HG02840 (cell line): ENCODE data around the gene ZNF593OS.

ENCODE experiments used
- ATAC-seq: cut with Tn5 transposase; IDR thresholded peaks from one replicate; pipeline ENCODE4 v1.9.1; 2021; ENCODE audit warnings: mild to moderate bottlenecking, moderate library complexity, moderate number of reproducible peaks; ENCODE audit not compliant: unreplicated experiment, low FRiP score

Gene ZNF593OS

DNA sequence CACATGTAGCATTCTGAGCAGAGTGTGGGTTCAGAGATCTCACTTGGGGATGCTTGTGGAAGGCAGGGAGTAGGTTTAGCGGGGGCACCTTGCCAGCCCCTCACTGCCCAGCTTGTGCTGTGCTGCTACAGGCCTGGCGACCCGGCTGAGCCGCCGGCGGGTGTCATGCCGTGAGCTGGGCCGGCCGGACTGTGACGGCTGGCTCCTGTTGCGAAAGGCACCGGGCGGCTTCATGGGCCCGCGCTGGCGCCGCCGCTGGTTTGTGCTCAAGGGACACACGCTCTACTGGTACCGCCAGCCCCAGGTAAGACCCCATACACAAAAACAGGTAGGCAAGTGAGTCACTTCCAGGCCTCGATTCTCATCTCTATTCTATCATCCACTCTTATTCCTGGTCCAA, 13.3 kb upstream of the ZNF593OS start:
- no peak for ATAC-seq

DNA sequence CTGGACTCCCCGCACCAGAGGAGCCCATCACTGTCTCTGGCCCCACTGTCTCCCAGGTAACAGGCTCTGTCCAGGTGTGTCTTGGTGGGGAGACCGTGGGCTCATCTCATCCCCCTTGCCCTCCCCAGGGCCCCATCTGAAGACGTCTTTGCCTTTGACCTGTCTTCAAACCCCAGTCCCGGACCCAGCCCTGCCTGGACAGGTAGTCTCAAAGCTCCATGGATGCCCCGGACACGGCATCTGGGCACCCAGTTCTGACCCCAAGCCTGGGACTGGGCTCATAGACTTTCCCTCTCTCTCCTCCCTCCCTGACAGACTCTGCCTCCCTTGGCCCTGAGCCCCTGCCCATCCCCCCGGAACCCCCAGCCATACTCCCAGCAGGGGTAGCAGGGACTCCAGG, 12.5 kb upstream of the ZNF593OS start:
- no peak for ATAC-seq

DNA sequence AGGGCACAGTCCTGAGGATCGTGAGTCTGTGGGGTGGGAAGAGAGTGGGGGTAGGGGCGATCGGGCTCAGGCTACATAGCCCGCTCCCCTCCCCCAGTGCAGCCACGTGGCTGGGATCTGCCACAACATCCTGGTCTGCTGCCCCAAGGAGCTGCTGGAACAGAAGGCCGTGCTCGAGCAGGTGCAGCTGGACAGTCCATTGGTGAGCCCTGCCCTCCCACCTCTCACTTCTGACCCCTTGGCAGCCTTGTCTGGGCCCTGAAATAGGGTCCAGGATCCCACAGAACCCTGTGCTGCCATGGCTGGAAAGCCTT, 10.7 kb upstream of the ZNF593OS start:
- ATAC-seq = no peak

DNA sequence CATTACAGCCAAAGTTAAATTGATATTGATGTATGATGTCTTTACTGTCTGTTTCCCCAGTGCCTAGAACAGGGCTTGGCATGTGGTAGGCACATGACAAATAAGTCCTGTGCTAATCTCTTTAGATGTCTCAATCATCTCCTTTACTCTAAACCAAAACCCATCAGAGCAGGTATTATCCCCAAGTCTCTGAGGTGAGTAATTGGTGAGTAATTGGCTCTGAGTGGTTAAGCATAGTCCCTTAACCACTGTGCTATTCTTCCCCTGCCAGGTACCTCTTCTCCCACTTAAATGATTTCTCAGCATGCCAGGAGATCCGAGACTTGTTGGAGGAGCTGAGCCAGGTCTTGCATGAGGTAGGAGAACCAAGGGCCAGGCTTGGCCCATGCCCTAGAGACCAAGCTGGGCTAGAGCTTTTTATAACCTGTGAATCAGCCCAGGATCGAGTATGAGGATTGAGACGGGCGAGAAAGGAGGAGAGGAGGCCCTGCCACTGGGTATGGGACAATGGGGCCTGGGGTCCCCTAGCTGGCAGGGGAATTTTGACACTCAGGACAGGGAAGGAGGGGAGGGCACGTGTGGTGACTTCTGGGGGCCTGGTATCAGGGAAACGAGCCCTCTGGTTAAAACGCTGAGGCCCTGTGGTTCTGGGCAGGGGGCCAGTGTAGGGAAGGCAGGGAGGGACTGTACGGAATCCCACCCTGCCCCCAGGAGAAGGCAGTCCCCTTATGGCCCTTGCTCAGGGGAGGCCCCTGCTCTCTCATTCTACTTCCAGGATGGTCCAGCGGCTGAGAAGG, 10.2 kb upstream of the ZNF593OS start:
- ATAC-seq = no peak

DNA sequence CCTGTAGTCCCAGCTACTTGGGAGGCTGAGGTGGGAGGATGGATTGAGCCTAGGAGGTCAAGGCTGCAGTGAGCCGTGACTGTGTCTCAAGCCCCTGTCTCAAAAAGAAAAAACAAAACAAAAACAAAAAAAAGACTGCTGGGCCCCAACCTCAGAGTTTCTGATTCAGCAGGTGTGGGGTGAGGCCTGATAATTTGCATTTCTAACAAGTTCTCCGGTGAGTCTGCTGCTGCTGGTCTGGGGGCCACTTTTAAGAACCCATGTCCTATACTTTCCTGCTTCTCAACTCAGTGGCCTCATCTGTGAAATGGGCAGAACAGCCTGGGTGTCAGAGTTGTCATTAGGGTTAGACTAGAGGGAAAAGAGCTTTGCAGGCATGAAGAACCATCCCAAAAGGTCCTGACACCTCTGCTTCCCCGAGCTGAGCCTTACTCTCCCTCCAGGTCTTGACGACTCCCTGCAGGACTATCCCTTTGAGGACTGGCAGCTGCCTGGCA, 8.4 kb upstream of the ZNF593OS start:
- ATAC-seq = no peak

DNA sequence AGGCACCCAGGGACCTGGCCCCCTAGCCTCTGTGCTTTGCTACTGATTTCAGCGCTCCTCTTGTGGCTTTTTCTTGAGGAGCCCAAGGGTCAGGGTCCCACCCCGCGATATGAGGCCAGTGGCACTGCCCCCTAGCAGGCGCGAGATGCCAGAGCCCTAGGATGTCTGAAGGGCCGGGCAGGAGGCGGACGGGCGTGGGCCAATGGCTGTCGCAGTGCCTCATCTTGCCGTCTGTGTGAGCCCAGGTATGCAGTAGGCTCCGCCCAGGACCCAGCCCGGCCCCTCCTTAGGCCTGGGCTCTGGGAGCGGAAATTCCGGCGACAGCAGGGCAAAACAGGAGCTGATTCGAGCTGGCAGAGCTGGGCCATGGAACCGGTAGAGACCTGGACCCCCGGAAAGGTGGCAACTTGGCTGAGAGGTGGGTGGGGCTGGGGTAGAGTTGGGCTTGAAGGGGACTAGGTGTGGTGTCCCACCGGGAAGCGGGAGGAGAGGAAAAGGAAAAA, 5.6 kb upstream of the ZNF593OS start, which contains the start of gene CNKSR1:
CNKSR1 (plus strand) TSS at position 310 of the 503 bp plus-strand sequence; CDS start at position 367, 57 bp downstream.
- ATAC-seq = no peak

DNA sequence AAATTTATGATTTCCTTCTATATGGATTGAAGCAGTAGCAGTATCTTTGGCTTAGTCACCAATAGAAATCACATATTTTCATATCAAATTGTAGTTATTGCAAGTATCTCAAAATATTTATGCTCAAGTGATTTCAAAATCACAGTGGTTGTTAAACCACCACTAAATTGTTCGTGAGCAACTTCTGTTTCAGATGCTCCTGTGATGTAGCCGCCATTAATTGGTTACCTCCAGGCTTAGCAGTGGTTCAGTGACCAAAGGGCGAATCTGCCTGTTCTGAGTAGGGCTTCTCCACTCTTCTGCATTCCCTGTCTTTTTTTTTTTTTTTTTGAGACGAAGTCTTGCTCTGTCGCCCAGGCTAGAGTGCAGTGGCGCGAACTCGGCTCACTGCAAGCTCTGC, 3.7 kb upstream of the ZNF593OS start:
- ATAC-seq = no peak

DNA sequence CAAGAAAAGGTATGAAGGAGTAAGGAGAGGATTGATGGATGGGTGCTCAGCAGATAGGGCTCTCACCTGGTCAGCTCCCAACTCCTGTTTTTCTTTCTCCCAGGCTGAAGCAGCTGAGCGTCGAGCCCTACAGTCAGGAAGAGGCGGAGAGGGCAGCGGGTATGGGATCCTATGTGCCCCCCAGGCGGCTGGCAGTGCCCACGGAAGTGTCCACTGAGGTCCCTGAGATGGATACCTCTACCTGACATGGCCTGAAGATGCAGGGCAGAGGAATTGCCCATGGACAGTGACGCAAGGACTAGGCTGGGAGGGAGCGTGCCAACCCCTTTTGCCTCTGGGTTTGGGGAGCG, 1.2 kb downstream of the ZNF593OS start:
- no peak for ATAC-seq

DNA sequence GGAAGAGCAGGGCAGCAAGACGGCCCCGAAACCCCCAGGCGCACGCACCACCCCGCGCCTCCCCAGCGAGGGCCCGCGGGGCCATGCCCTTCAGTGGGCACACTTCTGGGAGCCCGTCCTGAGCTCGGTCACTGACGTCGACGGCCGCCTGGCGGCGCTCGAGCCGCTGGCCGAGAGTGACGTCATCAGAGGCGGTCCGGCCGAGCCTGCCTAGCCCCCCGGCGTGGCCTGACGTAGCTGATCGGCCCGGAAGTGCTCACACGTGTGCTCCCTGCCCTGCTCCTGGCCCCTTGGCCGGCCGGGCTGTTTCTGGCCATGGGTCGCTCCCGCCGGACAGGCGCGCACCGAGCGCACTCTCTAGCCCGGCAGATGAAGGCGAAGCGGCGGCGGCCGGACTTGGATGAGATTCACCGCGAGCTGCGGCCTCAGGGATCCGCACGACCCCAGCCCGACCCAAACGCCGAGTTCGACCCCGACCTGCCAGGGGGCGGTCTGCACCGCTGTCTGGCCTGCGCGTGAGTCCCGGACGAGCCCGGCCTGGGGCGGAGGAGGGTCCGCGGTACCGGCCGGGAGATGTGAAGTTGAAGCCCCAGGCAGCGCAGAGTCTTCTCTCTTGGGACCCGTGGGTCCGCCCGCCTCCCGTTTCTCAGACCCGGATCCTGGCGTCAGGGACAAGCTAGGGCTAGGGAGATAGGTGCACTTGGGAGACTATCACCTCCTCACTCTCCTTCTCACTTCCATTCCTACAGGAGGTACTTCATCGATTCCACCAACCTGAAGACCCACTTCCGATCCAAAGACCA, 1.8 kb downstream of the ZNF593OS start, which contains the start of gene ZNF593:
ZNF593 (plus strand) TSS at position 240 of the 803 bp plus-strand sequence; CDS start at position 316, 76 bp downstream.
- ATAC-seq = peak; percentile 78

DNA sequence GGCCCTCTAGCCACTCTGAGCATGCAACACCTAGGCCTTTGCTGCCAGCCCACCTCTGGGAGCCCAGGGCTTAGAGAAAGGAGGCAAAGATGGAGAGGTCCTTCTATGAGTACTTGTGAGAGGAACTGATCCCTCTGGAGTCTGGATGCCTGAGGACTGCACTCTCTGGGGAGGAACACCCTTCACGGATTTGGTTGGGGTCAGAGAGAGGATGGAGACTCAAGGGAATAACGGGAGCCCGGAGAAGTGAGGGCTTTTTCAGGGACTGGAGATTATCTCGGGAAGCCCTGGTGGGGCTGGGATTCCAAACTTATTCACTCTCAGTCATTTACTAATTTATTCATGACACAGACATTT, 2.5 kb downstream of the ZNF593OS start:
- no peak for ATAC-seq

DNA sequence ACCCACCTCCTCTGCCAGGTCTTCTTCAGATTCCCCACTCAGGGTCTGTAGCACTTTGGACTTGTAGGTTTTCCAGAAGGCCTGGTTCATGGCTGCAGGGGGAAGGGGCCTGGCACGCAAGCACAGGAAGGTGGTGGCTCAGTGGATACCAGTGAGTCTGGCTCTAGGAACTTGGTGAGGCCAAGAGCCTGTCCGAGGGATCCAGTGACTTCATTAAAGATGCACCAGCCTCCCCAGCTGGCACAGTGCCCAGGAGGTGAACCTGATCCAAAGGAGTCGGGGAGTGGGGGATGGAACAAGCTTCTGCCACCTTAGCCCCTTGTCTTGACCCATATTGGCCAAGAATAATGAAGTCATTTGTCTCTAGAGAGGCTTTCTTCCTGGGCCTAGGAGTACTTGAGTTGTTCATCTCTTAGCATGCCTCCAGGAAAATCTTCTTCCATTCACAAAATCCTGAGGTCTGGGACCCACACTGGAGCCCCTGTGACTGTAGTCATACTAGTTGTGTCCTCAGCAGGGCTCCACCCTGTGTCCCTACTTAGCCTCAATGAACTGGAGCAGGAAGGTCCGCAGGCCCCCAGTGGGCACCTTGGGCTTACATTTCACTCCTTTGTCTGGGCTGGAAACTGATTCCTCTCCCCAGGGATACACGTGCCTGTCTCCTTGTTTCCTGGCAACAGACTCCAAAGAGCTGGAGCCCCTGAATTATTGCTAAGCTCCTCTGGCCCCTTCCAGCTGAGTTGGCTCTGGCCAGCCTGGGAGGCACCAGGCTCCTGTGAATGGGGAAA, 3.0 kb downstream of the ZNF593OS start, which contains the start of gene C1orf232:
C1orf232 (minus strand) TSS at position 554 of the 788 bp plus-strand sequence; CDS start at position 90, 464 bp downstream.
- no peak for ATAC-seq

DNA sequence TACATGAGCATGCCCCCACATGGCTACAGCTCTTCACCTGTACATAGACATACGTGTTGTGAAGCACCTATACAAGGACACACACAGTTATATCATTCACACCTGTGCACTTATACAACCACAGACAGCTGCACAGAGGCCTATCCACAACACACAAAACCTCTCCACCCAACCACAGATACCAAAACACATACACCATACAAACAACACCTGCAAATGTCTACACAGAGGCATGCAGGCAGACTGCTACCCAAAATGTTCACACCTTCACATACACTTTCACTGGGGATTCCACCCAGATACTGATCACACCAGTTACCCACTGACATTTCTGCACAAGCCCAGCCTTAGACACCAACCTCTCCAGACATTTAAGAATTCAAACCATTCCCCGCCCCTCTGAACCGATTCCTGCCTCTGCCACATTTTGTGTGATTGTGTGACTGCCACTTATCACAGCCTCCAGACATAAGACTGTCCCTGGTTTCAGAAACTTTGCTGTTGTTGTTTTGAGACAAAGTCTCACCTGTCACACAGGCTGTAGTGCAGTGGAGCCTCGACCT, 4.8 kb downstream of the ZNF593OS start:
- no peak for ATAC-seq

DNA sequence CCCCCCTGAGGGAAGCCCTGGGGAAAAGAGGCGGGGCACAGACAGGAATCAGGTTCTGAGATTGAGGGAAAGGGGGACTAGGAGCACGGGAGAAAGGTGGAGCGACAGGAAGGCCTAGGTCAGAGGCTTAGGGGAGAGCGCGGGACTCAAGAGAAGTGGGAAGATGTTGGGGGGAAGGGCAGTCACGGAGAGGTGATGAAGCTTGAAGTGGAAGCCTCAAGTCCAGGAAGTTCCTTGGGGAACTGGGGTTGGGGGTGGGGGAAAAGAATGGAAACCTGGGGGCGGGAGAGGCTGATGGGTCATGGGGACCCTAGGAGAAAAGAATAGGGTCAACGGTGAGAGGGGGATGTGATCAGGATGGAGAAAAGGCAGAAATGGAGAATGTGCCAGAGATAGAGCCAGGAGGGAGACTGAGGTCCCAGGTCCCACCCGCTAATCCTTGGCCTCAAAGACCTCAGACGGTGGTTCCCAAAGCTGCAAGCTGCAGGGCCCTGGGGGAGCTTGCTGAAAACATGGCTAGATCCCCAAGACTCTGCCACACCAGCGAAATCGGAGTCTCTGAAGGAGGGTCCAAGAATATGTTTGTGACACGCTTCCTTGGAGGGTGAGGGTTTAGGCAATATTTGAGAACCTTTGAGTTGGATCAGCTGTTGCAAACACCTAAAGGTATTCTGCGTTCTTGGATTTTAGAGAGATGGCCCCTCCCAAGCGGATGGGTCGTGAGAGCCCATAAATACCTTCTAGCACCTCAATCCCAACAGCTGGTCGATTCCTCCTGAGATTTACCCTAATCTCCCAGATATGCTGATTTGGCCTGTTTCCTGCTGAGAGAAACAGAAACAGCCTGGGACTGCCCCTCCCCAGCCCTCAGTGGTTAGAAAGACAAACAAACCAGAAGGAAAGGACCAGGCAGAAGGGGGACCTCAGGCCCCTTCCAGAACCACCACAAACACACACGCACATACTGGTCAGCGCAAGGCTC, 6.5 kb downstream of the ZNF593OS start:
- no peak for ATAC-seq

DNA sequence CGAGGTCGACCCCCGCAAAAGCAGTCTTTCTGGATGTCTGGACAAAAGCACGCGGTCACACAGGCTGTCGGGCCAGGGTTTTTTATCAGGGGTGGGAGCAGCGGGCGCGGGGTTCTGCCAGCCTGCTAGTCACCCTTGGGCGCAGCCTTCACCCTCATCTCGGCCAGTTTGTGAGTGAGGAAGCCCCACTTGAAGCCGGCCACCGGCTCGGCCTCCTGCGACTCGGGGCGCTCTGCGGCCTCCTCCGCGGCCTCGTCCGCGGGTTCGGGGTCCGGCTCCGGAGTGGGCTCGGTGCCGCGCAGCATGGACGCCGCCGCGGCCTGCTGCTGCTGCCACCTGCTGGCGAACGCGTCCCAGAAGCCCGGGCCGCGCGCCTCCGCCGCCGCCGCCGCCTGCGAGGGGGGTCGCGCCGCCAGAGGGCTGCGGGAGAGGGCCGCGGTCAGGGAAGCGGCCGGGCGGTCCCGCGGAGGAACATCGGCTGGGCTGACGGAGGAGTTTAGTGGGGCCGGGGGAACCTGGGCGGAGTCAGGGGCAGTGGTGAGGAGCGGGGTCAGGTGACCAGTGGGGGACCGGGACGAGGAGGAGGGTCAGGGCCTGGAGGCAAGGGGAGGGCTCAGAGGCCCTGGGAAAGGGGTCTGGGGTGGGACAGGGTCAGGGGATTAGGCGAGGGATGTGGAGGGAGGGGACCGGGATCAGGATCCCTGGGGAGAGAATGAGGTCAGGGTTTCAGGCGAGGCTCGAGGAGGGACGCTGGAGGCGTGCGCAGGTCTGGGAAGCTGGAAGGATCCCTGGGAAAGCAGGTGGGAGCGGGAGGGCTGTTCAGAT, 7.4 kb downstream of the ZNF593OS start:
- no peak for ATAC-seq

DNA sequence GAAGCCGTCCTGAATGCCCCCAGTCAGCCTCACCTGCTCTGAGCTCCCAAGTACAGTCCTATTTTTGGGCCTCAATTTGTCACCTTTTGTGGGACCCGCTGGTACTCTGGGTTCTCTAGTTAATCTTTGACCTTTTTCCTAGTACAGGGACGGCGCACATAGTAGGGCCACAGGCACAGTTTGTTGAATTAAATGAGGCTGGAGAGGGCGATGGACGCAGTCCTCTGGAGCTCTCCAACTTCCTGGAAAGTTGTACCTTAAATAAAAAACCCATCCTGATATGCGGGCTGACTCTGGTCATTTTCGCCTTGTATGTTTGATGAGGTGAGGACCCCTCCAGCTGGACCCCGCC, 8.0 kb downstream of the ZNF593OS start:
- no peak for ATAC-seq

DNA sequence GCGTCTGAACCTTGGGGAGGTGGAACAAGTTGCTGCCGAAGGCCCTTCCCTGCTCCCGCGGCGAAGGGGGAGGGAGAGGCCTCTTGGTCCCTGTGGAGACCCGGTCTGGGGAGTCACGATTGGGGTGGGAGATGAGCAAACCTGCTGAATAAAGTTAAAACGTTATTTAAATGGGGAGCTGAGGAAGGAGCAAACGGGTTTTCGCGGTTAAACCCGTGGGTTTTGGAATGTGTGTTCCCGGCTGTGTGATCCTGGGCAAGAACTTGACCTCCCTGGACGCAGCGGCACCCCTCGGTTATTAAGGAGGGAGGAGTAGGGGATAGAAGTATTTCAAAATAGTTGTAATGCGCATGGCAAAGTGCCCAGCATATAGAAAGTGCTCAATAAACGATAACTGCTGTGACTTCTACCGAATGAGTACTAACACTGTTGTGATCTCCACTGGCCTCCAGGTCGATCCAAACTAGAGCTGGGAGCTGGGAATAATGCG, 9.4 kb downstream of the ZNF593OS start:
- no peak for ATAC-seq

DNA sequence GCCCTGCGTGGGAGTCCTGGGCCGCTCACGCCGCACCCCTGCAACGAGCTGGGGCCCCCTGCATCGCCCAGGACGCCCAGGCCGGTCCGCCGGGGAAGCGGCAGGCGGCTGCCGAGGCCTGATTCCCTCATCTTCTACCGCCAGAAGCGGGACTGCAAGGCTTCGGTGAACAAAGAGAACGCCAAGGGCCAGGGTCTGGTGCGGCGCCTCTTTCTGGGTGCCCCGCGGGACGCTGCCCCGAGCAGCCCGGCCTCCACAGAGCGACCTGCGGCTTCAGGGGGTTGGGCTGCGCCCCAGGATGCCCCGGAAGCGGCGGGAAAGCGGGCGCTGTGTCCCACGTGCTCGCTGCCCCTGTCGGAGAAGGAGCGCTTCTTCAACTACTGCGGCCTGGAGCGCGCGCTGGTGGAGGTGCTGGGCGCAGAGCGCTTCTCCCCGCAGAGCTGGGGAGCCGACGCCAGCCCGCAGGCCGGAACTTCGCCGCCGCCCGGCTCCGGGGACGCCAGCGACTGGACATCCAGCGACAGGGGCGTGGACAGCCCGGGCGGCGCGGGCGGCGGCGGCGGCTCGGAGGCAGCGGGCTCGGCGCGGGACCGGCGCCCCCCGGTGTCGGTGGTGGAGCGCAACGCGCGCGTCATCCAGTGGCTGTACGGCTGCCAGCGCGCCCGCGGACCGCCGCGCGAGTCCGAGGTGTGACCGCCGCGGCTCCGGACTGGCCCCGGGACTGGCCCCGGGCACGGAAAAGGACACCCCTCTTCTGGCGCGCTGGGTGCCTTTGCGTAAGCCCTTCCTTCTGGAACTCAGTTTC, 10.0 kb downstream of the ZNF593OS start:
- no peak for ATAC-seq
